Middle frontal gyrus (tissue), 1 donor: Measurements from ENCODE around the gene CENPS.

Source experiments
- DNase-seq: peaks from one replicate; pipeline ENCODE4 v3.0.0-alpha.2; 2015; ENCODE audit warnings: low spot score; ENCODE audit errors: extremely low spot score

CENPS gene

GRCh38 chr1:10490286-10490970 is 60.2 kb downstream of the CENPS start:
- no peak for DNase-seq
